M059J (cell line): Measurements from ENCODE around the gene NEB. TPM values are rescaled to one million over a fixed set of nuclear protein-coding genes. Genes with fewer than 3 reads are reported as not detected.
"Not testable (repeated sequence)": the region's sequence is repeated elsewhere in the genome, so short reads cannot be mapped to it uniquely, and the experiment has no call there.

Experiments
- DNase-seq: peaks from one replicate; pipeline ENCODE4 v3.0.0-alpha.2; 2012; ENCODE audit warnings: low read depth
- total RNA-seq: library from RNA; depleted of rRNA; stranded (reverse); fragments of >200 nt; shearing (Covaris generic); gene quantifications from 2 replicates; pipeline ENCODE4 v1.2.3, GENCODE V29; 2014

Gene NEB
- total RNA-seq, 1 experiment from 2014 or later = not detected

- DNase-seq = not testable (repeated sequence)
These were observed 29.8 kb downstream of the NEB start for GRCh38 chr2:151704480-151704961.

- not testable (repeated sequence) for DNase-seq
These were observed 36.1 kb downstream of the NEB start for GRCh38 chr2:151698134-151698533.

GRCh38 chr2:151695778-151696177 is 38.5 kb downstream of the NEB start:
- DNase-seq = no peak

GRCh38 chr2:151691631-151692030 is 42.6 kb downstream of the NEB start:
- DNase-seq = no peak

GRCh38 chr2:151688719-151689118 is 45.6 kb downstream of the NEB start:
- no peak for DNase-seq

GRCh38 chr2:151682459-151683003 is 51.7 kb downstream of the NEB start:
- DNase-seq = no peak

GRCh38 chr2:151681051-151681450 is 53.2 kb downstream of the NEB start:
- DNase-seq = no peak

- DNase-seq = no peak
These were observed 54.3 kb downstream of the NEB start for GRCh38 chr2:151679994-151680393.

GRCh38 chr2:151678849-151679248 is 55.4 kb downstream of the NEB start:
- DNase-seq = no peak

GRCh38 chr2:151673016-151673415 is 61.3 kb downstream of the NEB start:
- DNase-seq = no peak

- DNase-seq = no peak
These were observed 62.0 kb downstream of the NEB start for GRCh38 chr2:151672277-151672676.

GRCh38 chr2:151670846-151671597 is 63.3 kb downstream of the NEB start:
- no peak for DNase-seq

GRCh38 chr2:151670346-151670745 is 63.9 kb downstream of the NEB start:
- DNase-seq = no peak

- peak; percentile 16 for DNase-seq
These were observed 64.6 kb downstream of the NEB start for GRCh38 chr2:151669585-151670081.

- DNase-seq = no peak
These were observed 65.5 kb downstream of the NEB start for GRCh38 chr2:151668737-151669136.

GRCh38 chr2:151665959-151666358 is 68.3 kb downstream of the NEB start:
- no peak for DNase-seq

GRCh38 chr2:151664520-151664919 is 69.8 kb downstream of the NEB start:
- no peak for DNase-seq

GRCh38 chr2:151661625-151662024 is 72.7 kb downstream of the NEB start:
- no peak for DNase-seq

GRCh38 chr2:151658081-151658480 is 76.2 kb downstream of the NEB start:
- DNase-seq = no peak

- no peak for DNase-seq
These were observed 76.6 kb downstream of the NEB start for GRCh38 chr2:151657667-151658076.

- DNase-seq = no peak
These were observed 78.4 kb downstream of the NEB start for GRCh38 chr2:151655663-151656398.

GRCh38 chr2:151654891-151655290 is 79.4 kb downstream of the NEB start:
- no peak for DNase-seq

- DNase-seq = no peak
These were observed 80.2 kb downstream of the NEB start for GRCh38 chr2:151654085-151654484.
